Measurements from ENCODE around the gene ARHGAP9.

DNA sequence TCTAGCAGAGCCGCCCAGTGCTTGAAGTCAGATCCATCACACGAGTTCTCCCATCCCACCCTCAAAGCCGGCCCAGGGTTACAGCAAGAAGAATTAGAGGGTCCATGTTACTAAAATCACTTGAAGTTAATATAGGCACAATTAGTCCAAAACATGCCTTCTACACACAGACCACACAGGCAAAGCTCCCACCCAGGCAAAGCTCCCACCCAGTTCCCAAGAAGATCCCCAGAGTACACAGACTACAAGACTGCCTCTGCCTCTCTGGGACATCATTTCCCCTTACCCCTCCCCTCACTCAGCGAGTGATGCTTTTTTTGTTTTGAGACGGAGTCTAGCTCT is 16.8 kb downstream of the ARHGAP9 start:
- TF ChIP-seq CTCF (conservative IDR thresholded peaks at IDR 0.05) (peak; percentile 22; the same call in 1 of the 2 replicates), EZH2 (IDR thresholded peaks at IDR 0.05; ENCODE audit: low read depth) (no peak)
